ENCODE data around the gene AEN.
"Not testable (repeated sequence)": the region's sequence is repeated elsewhere in the genome, so short reads cannot be mapped to it uniquely, and the experiment has no call there.

AEN gene

GRCh38 chr15:88638626-88639372, 17.7 kb downstream of the AEN start, which contains the start of gene ISG20:
Gene ISG20, plus strand, starts transcription at chr15:88639016. Its CDS starts 351 bp downstream, at chr15:88639367.
- no peak for TF ChIP-seq CTCF (IDR thresholded peaks at IDR 0.05; ENCODE audit: extremely low read depth, missing control alignments)
- DNase-seq (ENCODE audit: low spot score): peak; percentile 88

- TF ChIP-seq CTCF (IDR thresholded peaks at IDR 0.05; ENCODE audit: extremely low read depth, missing control alignments): no peak
- no peak for DNase-seq (ENCODE audit: low spot score)
Observed at GRCh38 chr15:88641959-88642452, 20.9 kb downstream of the AEN start.

- not testable (repeated sequence) for DNase-seq (ENCODE audit: low spot score)
Observed at GRCh38 chr15:88642514-88642913, 21.4 kb downstream of the AEN start.

- no peak for TF ChIP-seq CTCF (IDR thresholded peaks at IDR 0.05; ENCODE audit: extremely low read depth, missing control alignments)
- no peak for DNase-seq (ENCODE audit: low spot score)
Observed at GRCh38 chr15:88644741-88645140, 23.6 kb downstream of the AEN start.

- no peak for DNase-seq (ENCODE audit: low spot score)
- no peak for TF ChIP-seq CTCF (IDR thresholded peaks at IDR 0.05; ENCODE audit: extremely low read depth, missing control alignments)
Observed at GRCh38 chr15:88645171-88646087, 24.3 kb downstream of the AEN start.

GRCh38 chr15:88646088-88646405, 24.9 kb downstream of the AEN start:
- TF ChIP-seq CTCF (IDR thresholded peaks at IDR 0.05; ENCODE audit: extremely low read depth, missing control alignments): no peak

GRCh38 chr15:88646951-88647350, 25.8 kb downstream of the AEN start:
- no peak for TF ChIP-seq CTCF (IDR thresholded peaks at IDR 0.05; ENCODE audit: extremely low read depth, missing control alignments)
- DNase-seq (ENCODE audit: low spot score): no peak

More at GRCh38 chr15:88646088-88646405, 24.9 kb downstream of the AEN start:
- no peak for DNase-seq (ENCODE audit: low spot score)

All from GM20000 (cell line).